Ascending aorta (tissue), 2 donors: ENCODE data around the gene SYTL1. TPM values are rescaled to one million over a fixed set of nuclear protein-coding genes. Genes with fewer than 3 reads are reported as not detected.
A peak's percentile ranks its signal among the peaks of the same experiment; 100 is the strongest.

Experiments used
- DNase-seq, 2 donors: peaks; one replicate each; pipeline ENCODE4 v3.0.0-alpha.2; 2019; ENCODE audit warnings: low spot score in 2 of 2
- H3K27ac ChIP-seq, 2 donors: fragments of 200-600 bp; sonication (generic); one replicate each; pipeline ENCODE4 v1.5.1; 2016 to 2017; ENCODE audit warnings: mild to moderate bottlenecking in 1 of 2
- H3K27me3 ChIP-seq: fragments of 200-600 bp; sonication (generic); one replicate; pipeline ENCODE4 v1.5.1; 2017
- H3K36me3 ChIP-seq, 2 donors: fragments of 200-600 bp; sonication (generic); one replicate each; pipeline ENCODE4 v1.5.1; 2016
- H3K4me1 ChIP-seq, 2 donors: fragments of 200-600 bp; sonication (generic); one replicate each; pipeline ENCODE4 v1.5.1; 2016 to 2017; ENCODE audit warnings: mild to moderate bottlenecking in 1 of 2
- H3K4me3 ChIP-seq, 2 donors: fragments of 200-600 bp; sonication (generic); one replicate each; pipeline ENCODE4 v1.5.1; 2016 to 2017; ENCODE audit warnings: mild to moderate bottlenecking in 1 of 2
- H3K9me3 ChIP-seq, 2 donors: fragments of 200-600 bp; sonication (generic); one replicate each; pipeline ENCODE4 v1.5.1; 2016
- intact Hi-C: fragments of 100-400 bp; cut with DNase I; formaldehyde crosslinking; loops from one replicate; pipeline ENCODE4 v1.15.1; 2023
- total RNA-seq: library from RNA; depleted of rRNA; stranded (reverse); fragments of >200 nt; gene quantifications from one replicate; pipeline ENCODE4 v1.1.0, GENCODE V29; 2016
- TF ChIP-seq, protein P1 (sequence below), 3 experiments: fragments of 200-600 bp in 2 of 3; fragments of 450-650 bp in 1 of 3; sonication (generic) in 2 of 3; IDR thresholded peaks; one replicate each; pipeline ENCODE4 v1.5.1; 2016 to 2019; ENCODE audit warnings: antibody characterized with exemption in 3 of 3, mild to moderate bottlenecking in 1 of 3, moderate library complexity in 1 of 3

The SYTL1 gene
- total RNA-seq, 1 donor from 2014 or later = 0.21 TPM

GRCh38 chr1:27393641-27394281 lies 51.9 kb downstream of the SYTL1 start:
- TF ChIP-seq, protein P1, sequence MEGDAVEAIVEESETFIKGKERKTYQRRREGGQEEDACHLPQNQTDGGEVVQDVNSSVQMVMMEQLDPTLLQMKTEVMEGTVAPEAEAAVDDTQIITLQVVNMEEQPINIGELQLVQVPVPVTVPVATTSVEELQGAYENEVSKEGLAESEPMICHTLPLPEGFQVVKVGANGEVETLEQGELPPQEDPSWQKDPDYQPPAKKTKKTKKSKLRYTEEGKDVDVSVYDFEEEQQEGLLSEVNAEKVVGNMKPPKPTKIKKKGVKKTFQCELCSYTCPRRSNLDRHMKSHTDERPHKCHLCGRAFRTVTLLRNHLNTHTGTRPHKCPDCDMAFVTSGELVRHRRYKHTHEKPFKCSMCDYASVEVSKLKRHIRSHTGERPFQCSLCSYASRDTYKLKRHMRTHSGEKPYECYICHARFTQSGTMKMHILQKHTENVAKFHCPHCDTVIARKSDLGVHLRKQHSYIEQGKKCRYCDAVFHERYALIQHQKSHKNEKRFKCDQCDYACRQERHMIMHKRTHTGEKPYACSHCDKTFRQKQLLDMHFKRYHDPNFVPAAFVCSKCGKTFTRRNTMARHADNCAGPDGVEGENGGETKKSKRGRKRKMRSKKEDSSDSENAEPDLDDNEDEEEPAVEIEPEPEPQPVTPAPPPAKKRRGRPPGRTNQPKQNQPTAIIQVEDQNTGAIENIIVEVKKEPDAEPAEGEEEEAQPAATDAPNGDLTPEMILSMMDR (IDR thresholded peaks at IDR 0.05) = no peak
- no peaks in the 10 kb centered on the region for H3K27me3 ChIP-seq
- peaks cover 13 to 14% of the 10 kb centered on the region in 2 donors for H3K4me1 ChIP-seq
- H3K9me3 ChIP-seq = no peaks in the 10 kb centered on the region
- no peak overlapping the region for H3K4me3 ChIP-seq
- H3K27ac ChIP-seq = no peak overlapping the region
- no peaks in the 10 kb centered on the region for H3K36me3 ChIP-seq
- intact Hi-C loops = loop anchor here (2.0 to 10.0 kb wide), 2 partner anchors 269 to 279 kb away; no protein-coding TSS in a partner anchor
- no peak for DNase-seq

- no peak for DNase-seq
- Histone ChIP-seq H3K9me3 (no peaks in the 10 kb centered on the region), H3K4me1 (peaks cover 13 to 14% of the 10 kb centered on the region in 2 donors), H3K27ac (no peak overlapping the region), H3K36me3 (no peaks in the 10 kb centered on the region), H3K27me3 (no peaks in the 10 kb centered on the region), H3K4me3 (no peak overlapping the region)
- TF ChIP-seq, protein P1 (IDR thresholded peaks at IDR 0.05) = no peak
- intact Hi-C loops = loop anchor here (10.0 kb wide), 1 partner anchor 279 kb away; no protein-coding TSS in a partner anchor
Measured at GRCh38 chr1:27394282-27394658, 52.4 kb downstream of the SYTL1 start.

DNA sequence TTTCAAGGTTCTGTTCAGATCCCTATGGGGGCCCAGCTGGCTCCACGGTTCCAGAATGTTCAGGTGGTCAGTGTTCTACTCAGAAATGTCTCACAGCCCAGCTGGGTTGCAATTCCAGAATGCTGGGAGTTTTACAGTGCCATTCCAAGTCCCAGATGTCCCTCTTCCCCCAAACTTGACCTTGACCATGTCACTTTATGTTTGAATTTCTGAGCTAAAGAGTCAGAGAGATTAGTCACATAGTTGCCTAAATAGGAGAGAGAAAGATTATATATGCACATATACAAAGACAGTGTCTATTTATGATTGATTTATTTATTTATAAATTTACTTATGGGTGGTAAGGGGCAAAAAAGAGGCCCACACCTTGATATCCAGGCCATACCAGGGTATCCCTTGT lies 53.1 kb downstream of the SYTL1 start:
- Histone ChIP-seq H3K9me3 (no peaks in the 10 kb centered on the region), H3K36me3 (no peaks in the 10 kb centered on the region), H3K27me3 (no peaks in the 10 kb centered on the region), H3K4me3 (no peak overlapping the region), H3K27ac (no peak overlapping the region), H3K4me1 (peaks cover 13 to 14% of the 10 kb centered on the region in 2 donors)
- intact Hi-C loops = loop anchor here (1.0 to 10.0 kb wide), 3 partner anchors 38 to 280 kb away; no protein-coding TSS in a partner anchor
- no peak for DNase-seq
- TF ChIP-seq, protein P1 (IDR thresholded peaks at IDR 0.05) = no peak

DNA sequence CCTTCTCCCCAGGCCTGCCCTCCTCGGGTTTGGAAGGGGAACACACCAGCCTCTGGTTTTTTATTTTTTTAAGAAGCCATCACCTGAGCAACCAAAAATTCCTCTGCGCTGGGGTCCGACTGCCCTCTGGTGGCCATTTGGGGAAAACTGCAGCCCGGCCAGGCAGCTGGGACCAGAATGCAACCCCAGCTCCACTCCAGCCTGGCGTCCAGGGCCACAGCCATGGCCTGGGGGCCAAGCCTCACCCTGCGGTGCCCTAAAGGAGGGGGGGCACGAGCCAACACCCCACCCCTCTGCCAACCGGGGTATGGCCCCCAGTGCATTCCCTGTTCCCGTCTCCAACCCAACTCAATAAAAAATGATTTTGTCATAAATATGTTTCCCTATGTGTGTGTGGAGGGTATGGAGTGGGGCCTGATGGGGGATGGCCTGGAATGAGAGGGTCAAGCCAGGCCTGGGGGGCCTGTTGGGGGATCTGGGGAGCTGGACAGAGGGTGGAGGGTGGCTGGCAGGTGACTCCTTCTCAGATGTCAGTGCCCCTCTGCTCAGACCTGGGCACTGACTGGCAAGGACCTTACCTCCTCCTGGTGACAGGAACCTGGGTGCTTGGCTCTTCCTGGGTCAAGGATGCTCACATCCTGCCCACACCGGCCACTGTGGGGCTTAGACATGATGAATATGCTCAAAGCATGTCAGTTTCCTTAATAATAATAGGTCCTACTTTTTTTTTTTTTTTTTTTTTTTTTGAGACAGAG lies 53.8 kb downstream of the SYTL1 start:
- no peak overlapping the region for H3K27ac ChIP-seq
- H3K36me3 ChIP-seq = no peaks in the 10 kb centered on the region
- DNase-seq = peak in 1 of 2 donors; percentile 83
- H3K9me3 ChIP-seq = no peaks in the 10 kb centered on the region
- H3K4me3 ChIP-seq = no peak overlapping the region
- H3K4me1 ChIP-seq = peaks cover 13 to 14% of the 10 kb centered on the region in 2 donors
- no peaks in the 10 kb centered on the region for H3K27me3 ChIP-seq
- TF ChIP-seq, protein P1 (IDR thresholded peaks at IDR 0.05) = peak; percentile 95 to 99 (median 97)
- intact Hi-C loops = loop anchor here (1.0 to 10.0 kb wide), 3 partner anchors 38 to 281 kb away; no protein-coding TSS in a partner anchor

GRCh38 chr1:27397110-27397509 lies 55.3 kb downstream of the SYTL1 start:
- Histone ChIP-seq H3K27ac (no peak overlapping the region), H3K36me3 (no peaks in the 10 kb centered on the region), H3K4me3 (no peak overlapping the region), H3K27me3 (no peaks in the 10 kb centered on the region), H3K9me3 (no peaks in the 10 kb centered on the region), H3K4me1 (peaks cover 8 to 10% of the 10 kb centered on the region in 2 donors)
- intact Hi-C loops = loop anchor here (10.0 kb wide), 1 partner anchor 282 kb away; no protein-coding TSS in a partner anchor
- DNase-seq = no peak
- TF ChIP-seq, protein P1 (IDR thresholded peaks at IDR 0.05) = no peak
